HEK293T (cell line): ENCODE data around the gene CIROP.

ENCODE experiments used
- CTCF ChIA-PET: fragments of 350-600 bp; formaldehyde crosslinking; extraction: SDS; loops from one replicate; lab custom pipeline; 2021; ENCODE audit warnings: antibody characterized with exemption, inconsistent platforms; lab: Yijun Ruan, JAX
- POLR2A ChIA-PET: fragments of 350-600 bp; formaldehyde crosslinking; extraction: SDS; loops from one replicate; lab custom pipeline; 2020; ENCODE audit warnings: antibody characterized with exemption, inconsistent platforms; lab: Yijun Ruan, JAX
- DNase-seq: peaks from one replicate; pipeline ENCODE4 v3.0.0; 2012; ENCODE audit warnings: mixed read lengths; ENCODE audit errors: extremely low spot score
- ARNT ChIP-seq: fragments of 450-650 bp; IDR thresholded peaks from 2 replicates; pipeline ENCODE4 v1.6.1; 2017; ENCODE audit warnings: mild to moderate bottlenecking
- BHLHE40 ChIP-seq: fragments of 450-650 bp; IDR thresholded peaks from 2 replicates; pipeline ENCODE4 v1.6.1; 2016; ENCODE audit warnings: mild to moderate bottlenecking, moderate library complexity, borderline replicate concordance
- CTBP1 ChIP-seq: fragments of 450-650 bp; IDR thresholded peaks from 2 replicates; pipeline ENCODE4 v1.6.1; 2016; ENCODE audit warnings: borderline replicate concordance
- ELF4 ChIP-seq: fragments of 450-650 bp; IDR thresholded peaks from 2 replicates; pipeline ENCODE4 v1.6.1; 2017; ENCODE audit warnings: antibody characterized with exemption
- FOXA1 ChIP-seq: fragments of 450-650 bp; IDR thresholded peaks from 2 replicates; pipeline ENCODE4 v1.6.1; 2016; ENCODE audit warnings: mild to moderate bottlenecking
- FOXK2 ChIP-seq: fragments of 450-650 bp; IDR thresholded peaks from 2 replicates; pipeline ENCODE4 v1.6.1; 2016; ENCODE audit warnings: mild to moderate bottlenecking
- FOXM1 ChIP-seq: fragments of 450-650 bp; IDR thresholded peaks from 2 replicates; pipeline ENCODE4 v1.6.1; 2017; ENCODE audit warnings: mild to moderate bottlenecking, borderline replicate concordance
- HDGF ChIP-seq: fragments of 450-650 bp; IDR thresholded peaks from 2 replicates; pipeline ENCODE4 v1.6.1; 2017; ENCODE audit warnings: antibody characterized with exemption, borderline replicate concordance
- L3MBTL2 ChIP-seq: fragments of 450-650 bp; conservative IDR thresholded peaks from 2 replicates; pipeline ENCODE4 v1.6.1; 2016; ENCODE audit warnings: mild to moderate bottlenecking
- LEF1 ChIP-seq: fragments of 450-650 bp; IDR thresholded peaks from 2 replicates; pipeline ENCODE4 v1.6.1; 2017; ENCODE audit warnings: mild to moderate bottlenecking, borderline replicate concordance
- NFRKB ChIP-seq: fragments of 450-650 bp; IDR thresholded peaks from 2 replicates; pipeline ENCODE4 v1.6.1; 2016; ENCODE audit warnings: mild to moderate bottlenecking, moderate library complexity
- SP1 ChIP-seq: fragments of 450-650 bp; IDR thresholded peaks from 2 replicates; pipeline ENCODE4 v1.6.1; 2017
- SUZ12 ChIP-seq: fragments of 450-650 bp; IDR thresholded peaks from 2 replicates; pipeline ENCODE4 v1.6.1; 2016; ENCODE audit warnings: mild to moderate bottlenecking
- TARDBP ChIP-seq: fragments of 450-650 bp; IDR thresholded peaks from 2 replicates; pipeline ENCODE4 v1.6.1; 2016
- ZNF384 ChIP-seq: fragments of 450-650 bp; IDR thresholded peaks from 2 replicates; pipeline ENCODE4 v1.6.1; 2016
- TF ChIP-seq, protein P1 (sequence below): fragments of 450-650 bp; IDR thresholded peaks from 2 replicates; pipeline ENCODE4 v1.6.1; 2016

The CIROP gene

DNA sequence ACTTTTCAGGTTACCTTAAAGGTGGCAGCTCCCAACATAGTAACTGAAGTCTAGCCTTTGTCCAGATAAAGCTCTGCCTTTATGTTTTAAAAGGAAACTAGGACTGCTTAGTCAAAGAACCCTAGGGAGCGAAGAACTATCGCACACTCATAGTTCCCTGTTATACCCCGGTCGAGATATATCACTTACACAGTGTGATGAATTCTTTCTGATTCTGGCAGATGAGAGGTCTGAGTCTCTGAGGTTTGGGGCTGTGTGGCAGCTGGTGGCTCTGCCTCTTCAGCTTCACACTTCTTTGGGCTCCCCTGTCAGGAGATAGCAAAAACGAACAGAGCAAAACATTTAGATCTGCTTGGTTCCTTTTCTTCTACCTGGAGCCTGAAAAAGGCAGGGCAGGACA, 26.8 kb downstream of the CIROP start:
- DNase-seq, result no peak
- POLR2A ChIA-PET, result interaction anchor here (1.2 to 2.9 kb wide), 3 partner anchors 16 to 122 kb away, joined by 3 to 27 read pairs (median 3); partner anchors contain the start of genes ACIN1 and C14orf119
- CTCF ChIA-PET, result interaction anchor here (0.9 to 2.8 kb wide), 9 partner anchors 8 to 104 kb away, joined by 3 to 27 read pairs (median 4); no protein-coding TSS in a partner anchor
- TF ChIP-seq LEF1 (no peak), ARNT (no peak), ELF4 (no peak), FOXA1 (no peak), FOXM1 (no peak), BHLHE40 (no peak), ZNF384 (no peak), L3MBTL2 (no peak)
- TF ChIP-seq, protein P1, sequence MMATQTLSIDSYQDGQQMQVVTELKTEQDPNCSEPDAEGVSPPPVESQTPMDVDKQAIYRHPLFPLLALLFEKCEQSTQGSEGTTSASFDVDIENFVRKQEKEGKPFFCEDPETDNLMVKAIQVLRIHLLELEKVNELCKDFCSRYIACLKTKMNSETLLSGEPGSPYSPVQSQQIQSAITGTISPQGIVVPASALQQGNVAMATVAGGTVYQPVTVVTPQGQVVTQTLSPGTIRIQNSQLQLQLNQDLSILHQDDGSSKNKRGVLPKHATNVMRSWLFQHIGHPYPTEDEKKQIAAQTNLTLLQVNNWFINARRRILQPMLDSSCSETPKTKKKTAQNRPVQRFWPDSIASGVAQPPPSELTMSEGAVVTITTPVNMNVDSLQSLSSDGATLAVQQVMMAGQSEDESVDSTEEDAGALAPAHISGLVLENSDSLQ, result no peak

DNA sequence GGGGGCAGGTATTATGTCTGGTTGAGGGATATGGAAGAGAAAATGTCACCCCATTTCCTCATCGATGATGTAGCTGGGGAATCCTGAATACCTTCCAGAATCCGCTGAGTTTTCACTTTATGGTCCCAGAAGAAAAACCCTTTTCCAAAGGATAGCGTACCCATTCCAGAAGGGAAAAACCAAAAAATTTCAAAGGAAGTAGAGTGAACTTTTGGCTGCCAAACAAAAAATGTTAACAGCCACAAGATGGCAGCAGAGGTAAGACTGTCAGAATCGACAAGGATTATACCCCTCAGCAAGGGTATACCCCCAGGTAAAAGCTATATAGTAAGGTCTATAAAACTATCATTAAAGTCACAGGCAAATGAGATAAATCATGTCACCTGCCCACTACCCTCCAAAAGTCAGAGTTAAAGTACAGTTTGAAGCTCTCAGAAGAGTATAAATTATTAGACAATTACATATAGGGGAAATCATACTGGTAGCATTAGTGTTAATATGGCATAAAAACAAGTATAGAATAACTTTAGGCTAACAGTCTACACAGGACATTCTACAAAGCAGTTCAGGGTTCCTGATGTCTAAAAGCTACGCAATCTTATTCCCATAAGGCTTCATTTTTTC, 27.9 kb downstream of the CIROP start:
- ChIA-PET POLR2A (interaction anchor here (1.3 to 2.9 kb wide), 2 partner anchors 18 to 121 kb away, joined by 3 to 27 read pairs; partner anchors contain the start of genes ACIN1 and C14orf119), CTCF (interaction anchor here (0.6 to 2.8 kb wide), 22 partner anchors 8 to 520 kb away, joined by 3 to 27 read pairs (median 4); partner anchors contain the start of genes ACIN1, C14orf119 and SLC7A8)
- DNase-seq, result peak; percentile 40
- TF ChIP-seq, protein P1, result peak; percentile 38; the same call in 1 of the 2 replicates
- TF ChIP-seq ELF4, result no peak

DNA sequence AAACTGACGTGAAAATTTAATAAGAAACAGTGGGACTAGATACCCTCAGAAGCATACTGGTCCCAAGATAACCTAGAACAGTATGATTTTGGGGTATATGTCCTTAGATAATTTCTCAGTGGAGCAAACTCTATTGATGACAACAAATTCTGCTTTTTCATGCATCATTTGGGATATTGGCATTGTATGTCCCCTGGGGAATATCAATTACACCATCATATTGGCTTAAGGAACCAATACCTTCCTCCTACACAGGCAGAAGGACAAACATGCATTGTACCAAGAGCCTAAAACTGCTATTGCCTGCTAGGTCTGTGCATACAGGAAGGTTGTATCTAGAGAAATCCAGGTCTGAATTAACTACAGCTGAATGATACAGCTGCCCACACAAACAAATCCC, 29.9 kb downstream of the CIROP start:
- DNase-seq, result no peak
- TF ChIP-seq ARNT (no peak), NFRKB (no peak), L3MBTL2 (no peak), SP1 (no peak), LEF1 (no peak), BHLHE40 (no peak), HDGF (no peak), SUZ12 (no peak), ELF4 (no peak), FOXK2 (no peak), TARDBP (no peak), FOXM1 (no peak), FOXA1 (no peak), ZNF384 (no peak), CTBP1 (no peak)
- TF ChIP-seq, protein P1, result no peak
- ChIA-PET CTCF (no interaction called here), POLR2A (interaction anchor here (1.3 kb wide), 1 partner anchor 20 kb away, joined by 6 read pairs; the partner anchor contains the start of genes ACIN1 and C14orf119)

DNA sequence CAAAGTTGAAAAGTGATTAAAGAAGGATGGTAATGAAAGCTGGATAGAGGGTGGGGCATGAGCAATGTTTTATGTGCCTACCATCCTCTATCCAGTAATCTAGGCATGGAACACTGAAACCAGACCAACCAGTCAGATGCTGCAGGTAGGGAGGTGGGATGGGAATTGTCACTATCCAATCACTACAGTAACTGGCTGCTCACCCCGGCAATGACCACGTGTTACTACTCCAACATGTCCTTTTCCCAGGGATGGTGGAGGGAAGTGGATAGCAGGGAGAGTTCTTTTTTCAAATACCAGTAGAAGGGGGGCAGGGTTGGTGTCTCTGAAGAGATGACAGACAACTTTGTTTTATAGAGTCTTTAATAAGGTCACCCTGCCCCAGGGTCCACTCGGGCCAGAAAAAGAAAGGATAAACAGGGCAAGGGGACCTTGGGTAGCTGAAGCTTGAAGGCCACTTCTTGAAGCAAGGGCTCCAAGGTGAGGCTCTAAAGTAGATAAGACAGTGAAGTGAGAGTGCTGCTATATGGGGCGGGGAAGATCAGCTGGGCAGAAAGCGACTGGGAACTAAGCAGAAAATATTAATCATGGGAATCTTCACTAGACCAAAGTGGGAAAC, 32.8 kb downstream of the CIROP start:
- ChIA-PET POLR2A (interaction anchor here (0.6 to 3.4 kb wide), 20 partner anchors 9 to 249 kb away, joined by 3 to 71 read pairs (median 4); partner anchors contain the start of genes ACIN1, AJUBA, C14orf119 and CDH24), CTCF (interaction anchor here (0.8 to 2.1 kb wide), 10 partner anchors 13 to 143 kb away, joined by 3 to 12 read pairs (median 4); partner anchors contain the start of genes ACIN1, C14orf119 and PRMT5)
- DNase-seq, result peak; percentile 31
- no peak for TF ChIP-seq ELF4
- TF ChIP-seq CTBP1, result no peak
- TF ChIP-seq L3MBTL2, result no peak; the same call in 1 of the 2 replicates
- no peak for TF ChIP-seq FOXK2
- TF ChIP-seq ARNT, result no peak
- no peak for TF ChIP-seq FOXA1
- TF ChIP-seq, protein P1, result no peak
- TF ChIP-seq SP1, result no peak
- TF ChIP-seq TARDBP, result no peak
- TF ChIP-seq BHLHE40, result no peak
- no peak for TF ChIP-seq ZNF384
- no peak for TF ChIP-seq HDGF
- no peak for TF ChIP-seq LEF1
- no peak for TF ChIP-seq NFRKB
- TF ChIP-seq FOXM1, result no peak
- no peak for TF ChIP-seq SUZ12

DNA sequence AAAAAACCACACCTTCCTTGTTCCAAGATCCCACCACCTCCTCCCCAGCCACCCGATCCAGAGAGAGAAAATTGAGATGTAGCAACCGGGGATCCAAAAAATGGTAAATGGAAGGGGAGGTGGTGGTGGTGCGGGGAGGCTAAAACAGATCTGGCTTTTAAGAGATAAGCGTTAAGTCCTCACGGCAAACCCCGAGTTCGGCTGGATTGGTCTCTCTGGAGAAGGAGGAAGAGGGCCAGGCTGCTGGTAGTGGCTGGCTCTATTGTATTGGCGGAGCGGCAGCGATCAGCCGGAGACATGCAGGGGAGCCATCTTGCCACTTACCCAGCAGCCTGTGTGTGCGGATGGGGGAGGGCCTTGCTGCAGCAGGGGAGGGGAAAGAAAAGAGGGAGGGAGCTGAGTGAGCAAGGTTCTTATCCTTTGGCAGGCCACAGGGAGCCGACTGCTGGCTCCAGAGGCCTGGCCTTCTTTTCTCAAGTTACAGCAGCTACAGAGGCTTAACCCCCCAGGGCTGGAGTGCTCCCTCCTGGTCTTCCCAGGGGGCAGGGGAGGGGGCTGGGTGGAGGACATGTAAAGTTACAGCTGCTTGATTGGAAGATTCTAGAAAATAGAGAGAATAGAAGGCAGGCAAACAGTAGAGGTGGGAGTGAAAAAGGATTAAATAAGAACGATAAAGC, 33.4 kb downstream of the CIROP start:
- TF ChIP-seq ZNF384 (no peak), LEF1 (no peak), FOXM1 (no peak), L3MBTL2 (no peak), ELF4 (peak; percentile 25; the same call in 1 of the 2 replicates), NFRKB (peak; percentile 46; the same call in 1 of the 2 replicates), SP1 (no peak)
- DNase-seq, result peak; percentile 89
- ChIA-PET POLR2A (interaction anchor here (0.6 to 3.4 kb wide), 19 partner anchors 9 to 250 kb away, joined by 3 to 71 read pairs (median 4); partner anchors contain the start of genes ACIN1, AJUBA, C14orf119 and CDH24), CTCF (interaction anchor here (0.8 to 2.1 kb wide), 10 partner anchors 12 to 142 kb away, joined by 3 to 12 read pairs (median 4); partner anchors contain the start of genes ACIN1, C14orf119 and PRMT5)
